ENCODE measurements around the gene TMBIM1.
A peak's percentile ranks its signal among the peaks of the same experiment; 100 is the strongest.

TMBIM1 gene

DNA sequence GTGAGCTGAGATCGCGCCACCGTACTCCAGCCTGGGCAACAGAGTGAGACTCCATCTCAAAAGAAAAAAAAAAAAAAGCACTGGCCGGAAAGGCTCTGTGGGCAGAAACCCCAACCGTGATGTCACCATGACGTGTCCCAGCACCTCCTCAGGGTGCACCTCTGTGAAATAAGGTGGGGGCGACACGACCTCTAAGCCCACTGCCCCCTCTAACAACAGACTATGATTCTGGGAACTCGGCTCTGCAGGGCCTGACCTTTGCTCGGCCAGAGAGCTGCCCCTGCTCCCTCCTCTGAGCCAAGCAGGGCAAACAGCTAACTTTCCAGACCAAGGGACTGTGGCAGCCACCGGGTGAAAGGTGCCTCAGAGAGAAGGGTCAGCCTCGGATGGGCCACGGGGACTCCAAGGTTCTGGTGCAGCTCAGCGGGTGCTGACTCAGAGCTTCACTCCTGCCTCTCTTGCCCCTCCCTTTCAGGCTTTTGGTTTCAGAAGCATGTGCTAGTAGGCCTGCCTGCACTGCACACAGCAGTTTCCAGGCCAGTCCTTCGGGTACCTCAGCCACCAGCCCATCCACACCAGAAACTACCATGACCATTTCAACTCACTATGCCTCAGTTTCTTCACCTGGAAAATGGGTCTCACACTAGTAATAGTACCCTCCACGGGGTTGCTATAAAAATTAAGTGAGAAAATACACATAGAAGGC is 8.0 kb downstream of the TMBIM1 start:
- no peak overlapping the region; the same call in none of the 2 replicates for H3K4me3 ChIP-seq (ENCODE audit: low read depth, low read length)
- DNase-seq (ENCODE audit: low read depth): peak; percentile 87
- TF ChIP-seq, protein P1, sequence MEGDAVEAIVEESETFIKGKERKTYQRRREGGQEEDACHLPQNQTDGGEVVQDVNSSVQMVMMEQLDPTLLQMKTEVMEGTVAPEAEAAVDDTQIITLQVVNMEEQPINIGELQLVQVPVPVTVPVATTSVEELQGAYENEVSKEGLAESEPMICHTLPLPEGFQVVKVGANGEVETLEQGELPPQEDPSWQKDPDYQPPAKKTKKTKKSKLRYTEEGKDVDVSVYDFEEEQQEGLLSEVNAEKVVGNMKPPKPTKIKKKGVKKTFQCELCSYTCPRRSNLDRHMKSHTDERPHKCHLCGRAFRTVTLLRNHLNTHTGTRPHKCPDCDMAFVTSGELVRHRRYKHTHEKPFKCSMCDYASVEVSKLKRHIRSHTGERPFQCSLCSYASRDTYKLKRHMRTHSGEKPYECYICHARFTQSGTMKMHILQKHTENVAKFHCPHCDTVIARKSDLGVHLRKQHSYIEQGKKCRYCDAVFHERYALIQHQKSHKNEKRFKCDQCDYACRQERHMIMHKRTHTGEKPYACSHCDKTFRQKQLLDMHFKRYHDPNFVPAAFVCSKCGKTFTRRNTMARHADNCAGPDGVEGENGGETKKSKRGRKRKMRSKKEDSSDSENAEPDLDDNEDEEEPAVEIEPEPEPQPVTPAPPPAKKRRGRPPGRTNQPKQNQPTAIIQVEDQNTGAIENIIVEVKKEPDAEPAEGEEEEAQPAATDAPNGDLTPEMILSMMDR (IDR thresholded peaks at IDR 0.05; ENCODE audit: insufficient read depth, low read depth, low read length, missing control alignments): no peak

DNA sequence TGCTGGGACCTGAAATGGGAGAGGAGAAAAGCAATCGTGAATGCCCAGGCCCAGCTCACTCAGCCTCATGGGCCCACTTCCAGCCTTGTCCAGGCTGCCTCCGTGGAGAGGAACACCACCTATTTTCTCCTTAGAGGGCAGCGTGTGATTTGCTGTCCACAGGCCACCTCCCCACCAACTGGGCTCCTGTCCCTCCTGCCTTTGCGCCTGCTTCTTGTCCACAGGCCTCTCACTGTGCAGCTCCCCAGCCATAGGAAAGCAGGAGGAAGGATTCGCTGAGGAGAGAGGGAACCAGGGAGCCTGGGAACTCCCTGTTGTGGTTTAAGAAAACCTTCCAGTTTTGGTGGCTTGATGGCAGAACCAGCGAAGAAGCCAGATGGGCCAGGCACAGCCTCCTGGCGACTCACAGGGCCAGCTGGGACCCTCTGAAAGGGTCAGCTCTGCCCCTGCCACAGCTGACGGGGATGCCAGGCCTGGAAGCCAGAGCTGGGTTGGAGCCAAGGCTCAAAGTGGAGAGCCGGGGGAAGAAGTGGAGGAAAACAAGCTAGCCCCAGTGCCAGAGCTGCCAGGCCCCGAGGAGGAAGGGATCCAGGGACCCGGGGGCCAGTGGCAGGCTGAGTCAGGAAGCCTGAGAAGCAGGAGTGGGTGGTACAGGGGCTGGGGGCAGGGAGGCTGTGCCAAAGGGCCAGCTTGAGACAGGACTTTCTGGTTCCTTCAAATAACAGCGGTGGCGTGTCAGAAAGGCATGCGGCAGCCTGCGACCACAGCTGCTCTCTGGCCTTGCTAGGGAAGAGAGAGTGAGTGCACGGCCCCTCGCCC is 9.9 kb downstream of the TMBIM1 start:
- DNase-seq (ENCODE audit: low read depth): no peak
- no peak overlapping the region for H3K4me3 ChIP-seq (ENCODE audit: low read depth, low read length)
- TF ChIP-seq, protein P1 (IDR thresholded peaks at IDR 0.05; ENCODE audit: insufficient read depth, low read depth, low read length, missing control alignments): no peak

DNA sequence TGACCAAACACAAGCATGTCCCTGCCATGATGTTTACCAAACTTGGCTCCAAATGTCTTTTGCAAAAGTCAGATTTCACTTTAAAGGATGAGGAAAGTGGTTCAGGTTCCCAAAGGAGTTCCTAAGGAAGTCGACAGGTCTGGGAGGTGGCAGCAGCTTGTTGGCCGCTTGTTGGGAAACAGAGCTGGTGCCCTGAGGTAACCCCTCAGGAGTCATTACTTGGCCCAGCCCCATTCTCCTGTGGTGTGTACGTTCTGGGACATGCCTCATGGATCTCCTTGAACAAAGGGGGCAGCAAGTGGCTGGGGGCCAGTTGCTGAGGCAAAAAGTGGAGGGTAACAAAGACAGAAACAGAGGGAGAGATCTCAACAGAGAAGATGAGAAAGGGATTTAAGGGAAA is 10.9 kb downstream of the TMBIM1 start:
- DNase-seq (ENCODE audit: low read depth): no peak
- H3K4me3 ChIP-seq (ENCODE audit: low read depth, low read length): no peak overlapping the region
- TF ChIP-seq, protein P1 (IDR thresholded peaks at IDR 0.05; ENCODE audit: insufficient read depth, low read depth, low read length, missing control alignments): no peak

DNA sequence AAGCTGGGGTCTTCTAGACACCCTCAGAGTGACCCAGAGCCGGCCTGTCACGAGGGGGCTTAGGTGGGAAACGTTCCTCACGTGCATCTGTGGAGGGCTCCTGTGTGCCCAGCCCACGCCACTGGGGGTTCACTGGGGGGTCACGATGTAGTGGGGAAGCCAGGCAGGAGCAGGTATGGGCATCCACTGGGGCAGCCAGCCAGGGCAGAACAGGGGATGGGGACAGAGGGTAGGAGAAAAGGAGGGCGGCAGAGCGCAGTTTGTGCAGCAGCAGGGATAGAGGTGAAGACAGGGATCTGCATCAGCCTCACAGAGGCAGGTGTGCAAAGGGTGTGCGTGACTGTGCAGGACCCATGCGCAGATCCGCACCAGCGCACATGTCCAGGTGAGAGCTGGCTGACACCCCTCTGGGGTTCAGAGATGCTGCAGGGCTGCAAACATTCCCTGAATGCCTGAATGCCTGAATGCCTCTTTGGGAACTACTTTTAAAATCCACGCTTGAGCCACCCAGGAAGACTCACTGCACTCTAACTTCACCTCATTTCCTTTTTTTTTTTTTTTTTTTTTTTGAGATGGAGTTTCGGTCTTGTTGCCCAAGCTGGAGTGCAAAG is 11.9 kb downstream of the TMBIM1 start:
- TF ChIP-seq, protein P1 (IDR thresholded peaks at IDR 0.05; ENCODE audit: insufficient read depth, low read depth, low read length, missing control alignments): no peak
- no peak for DNase-seq (ENCODE audit: low read depth)
- no peak overlapping the region for H3K4me3 ChIP-seq (ENCODE audit: low read depth, low read length)

DNA sequence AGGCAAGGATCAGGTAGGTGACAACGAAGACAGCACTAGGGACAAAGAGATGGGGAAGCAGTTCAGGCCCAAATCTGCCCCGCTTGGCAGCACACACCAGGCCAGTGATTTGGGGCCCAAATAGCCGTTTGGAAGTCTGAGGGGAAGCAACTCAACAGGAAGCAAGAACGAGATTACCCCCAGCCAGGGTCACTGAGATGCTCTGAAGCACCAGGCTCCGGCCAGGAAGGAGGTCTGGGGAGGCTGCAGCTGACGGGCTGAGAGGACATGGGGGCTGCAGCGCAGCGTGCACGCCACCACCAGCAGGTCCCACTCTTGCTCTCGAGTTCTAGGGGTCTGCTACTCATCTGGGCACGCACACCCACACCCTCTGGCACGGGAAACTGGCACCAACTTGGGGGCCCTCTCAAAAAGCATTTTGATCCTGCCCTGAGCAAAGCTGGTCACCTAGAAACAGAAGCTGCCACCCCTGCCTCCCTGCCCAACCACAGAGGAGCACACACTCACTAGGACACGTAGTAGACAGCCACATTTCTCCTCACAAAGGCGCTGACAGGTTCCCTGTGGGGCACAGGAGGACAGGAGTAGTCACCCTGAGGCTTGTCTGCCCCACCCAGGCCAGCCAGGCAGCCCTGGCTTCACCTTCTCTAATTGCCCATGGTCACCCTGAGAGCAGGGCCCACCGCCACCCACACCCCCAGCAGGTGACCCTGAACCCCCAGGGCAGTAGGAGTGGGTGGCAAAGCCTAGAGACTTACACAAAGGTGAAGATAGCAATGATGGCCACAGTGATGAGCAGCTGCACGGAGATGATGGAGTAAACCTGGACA is 13.6 kb downstream of the TMBIM1 start:
- H3K4me3 ChIP-seq (ENCODE audit: low read depth, low read length): no peak overlapping the region
- no peak for DNase-seq (ENCODE audit: low read depth)
- TF ChIP-seq, protein P1 (IDR thresholded peaks at IDR 0.05; ENCODE audit: insufficient read depth, low read depth, low read length, missing control alignments): no peak

DNA sequence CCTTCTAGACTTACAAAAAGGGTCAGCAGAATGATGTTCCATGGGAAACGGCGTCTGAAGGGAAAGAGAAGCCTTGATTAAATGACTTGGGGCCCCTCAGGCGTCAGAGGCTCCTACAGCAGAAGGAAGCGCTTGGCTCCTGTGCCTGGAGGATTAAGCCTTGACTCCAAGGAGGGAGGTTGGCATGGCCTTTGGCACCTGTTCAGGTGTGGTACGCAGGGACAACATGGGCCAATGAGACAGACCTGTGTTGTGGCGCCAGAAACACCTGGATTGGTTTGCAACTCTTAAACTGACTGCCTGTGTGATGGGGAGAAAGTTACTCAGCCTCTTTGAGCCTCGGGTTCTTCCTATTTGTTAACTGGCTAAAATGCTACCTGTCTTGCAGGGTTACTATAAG is 14.4 kb downstream of the TMBIM1 start:
- TF ChIP-seq, protein P1 (IDR thresholded peaks at IDR 0.05; ENCODE audit: insufficient read depth, low read depth, low read length, missing control alignments): no peak
- no peak for DNase-seq (ENCODE audit: low read depth)
- H3K4me3 ChIP-seq (ENCODE audit: low read depth, low read length): no peak overlapping the region

All from GM12865 (cell line).